Superior temporal gyrus (tissue), 1 donor: ENCODE data around the gene FSIP1.

ENCODE experiments used
- DNase-seq: peaks from one replicate; pipeline ENCODE4 v3.0.0-alpha.2; 2016; ENCODE audit errors: extremely low spot score

Gene FSIP1

DNA sequence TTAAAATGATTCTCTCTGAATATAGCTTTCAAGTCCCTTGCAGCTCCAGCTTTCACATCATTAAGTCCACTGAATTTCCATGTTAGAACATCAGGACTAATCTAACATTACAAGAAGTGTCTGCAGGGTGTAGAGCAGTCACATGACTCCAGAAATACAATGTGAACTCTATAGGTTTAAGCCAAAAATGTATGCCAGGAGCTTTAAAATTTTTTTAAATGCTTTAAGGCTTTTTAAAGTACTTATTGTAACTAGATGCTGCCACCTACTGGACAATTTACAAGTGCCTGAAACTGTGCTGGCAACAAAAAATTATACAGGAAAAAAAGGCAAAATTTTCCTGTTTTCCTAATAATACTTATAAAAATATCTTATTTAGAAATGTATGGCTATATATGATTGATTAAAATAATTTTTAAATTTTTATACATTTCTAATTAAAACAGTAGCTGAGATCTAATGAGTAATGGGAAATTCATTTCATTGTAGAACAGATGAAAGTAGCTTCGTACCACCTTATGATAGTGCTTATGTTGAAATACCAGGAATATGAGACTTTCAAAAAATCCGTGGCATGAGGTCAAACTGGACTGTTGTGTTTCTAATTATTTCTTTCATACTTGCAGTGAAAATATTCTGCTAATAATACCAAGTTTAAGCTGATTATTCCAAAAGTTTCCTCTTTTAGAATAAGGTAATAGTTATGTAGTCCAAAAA lies 25.7 kb downstream of the FSIP1 start:
- DNase-seq, result peak; percentile 89

- DNase-seq, result peak; percentile 60
Observed at GRCh38 chr15:39752991-39753390, 29.6 kb downstream of the FSIP1 start.

- no peak for DNase-seq
Observed at GRCh38 chr15:39752246-39752645, 30.4 kb downstream of the FSIP1 start.

GRCh38 chr15:39748276-39748675 lies 34.4 kb downstream of the FSIP1 start:
- no peak for DNase-seq

DNA sequence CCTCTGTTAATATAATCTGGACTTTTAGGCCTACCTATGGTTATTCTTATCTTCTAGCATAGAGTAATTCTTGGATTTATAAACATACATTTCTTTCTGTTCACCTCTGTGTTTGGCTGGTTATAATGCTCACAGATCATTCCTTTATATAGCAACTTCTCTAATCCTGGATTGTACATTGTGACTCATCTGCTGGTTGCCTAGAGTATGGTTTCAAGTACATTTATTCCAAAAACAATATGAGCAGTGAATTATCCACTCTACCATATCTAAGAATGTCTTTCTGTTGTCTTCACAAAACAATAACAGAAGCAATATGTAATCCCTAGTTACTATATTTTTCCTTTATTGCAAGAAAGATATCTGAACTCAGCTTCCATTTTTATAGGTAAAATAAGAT lies 35.3 kb downstream of the FSIP1 start:
- DNase-seq, result peak; percentile 45

DNA sequence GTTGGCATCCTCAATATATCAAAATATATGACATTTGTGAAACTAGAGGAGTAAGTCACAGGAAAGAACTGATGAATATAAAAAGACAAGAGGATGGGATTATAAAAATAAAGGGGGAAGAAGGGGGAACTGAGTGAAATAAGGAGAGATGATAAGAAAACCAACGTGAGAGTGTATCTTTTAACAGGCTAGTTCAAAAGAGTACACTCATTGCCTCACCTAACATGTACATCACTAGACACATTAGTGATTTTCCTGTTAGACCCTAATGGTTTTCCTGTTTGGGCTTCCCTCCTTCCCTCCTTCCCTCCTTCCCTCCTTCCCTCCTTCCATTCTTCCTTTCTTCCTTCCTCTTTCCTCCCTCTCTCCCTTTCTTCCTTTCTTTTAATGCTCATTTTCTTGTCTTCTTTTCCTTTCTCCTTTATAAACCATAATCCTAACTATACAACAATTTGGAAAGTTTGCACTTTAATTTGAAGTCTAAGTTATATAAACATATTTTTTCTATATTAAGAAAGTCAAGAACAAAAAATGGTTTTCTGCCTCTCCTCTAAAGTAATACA lies 35.8 kb downstream of the FSIP1 start:
- no peak for DNase-seq

GRCh38 chr15:39746176-39746575 lies 36.5 kb downstream of the FSIP1 start:
- DNase-seq, result no peak

GRCh38 chr15:39745415-39745814 lies 37.2 kb downstream of the FSIP1 start:
- DNase-seq, result no peak

DNA sequence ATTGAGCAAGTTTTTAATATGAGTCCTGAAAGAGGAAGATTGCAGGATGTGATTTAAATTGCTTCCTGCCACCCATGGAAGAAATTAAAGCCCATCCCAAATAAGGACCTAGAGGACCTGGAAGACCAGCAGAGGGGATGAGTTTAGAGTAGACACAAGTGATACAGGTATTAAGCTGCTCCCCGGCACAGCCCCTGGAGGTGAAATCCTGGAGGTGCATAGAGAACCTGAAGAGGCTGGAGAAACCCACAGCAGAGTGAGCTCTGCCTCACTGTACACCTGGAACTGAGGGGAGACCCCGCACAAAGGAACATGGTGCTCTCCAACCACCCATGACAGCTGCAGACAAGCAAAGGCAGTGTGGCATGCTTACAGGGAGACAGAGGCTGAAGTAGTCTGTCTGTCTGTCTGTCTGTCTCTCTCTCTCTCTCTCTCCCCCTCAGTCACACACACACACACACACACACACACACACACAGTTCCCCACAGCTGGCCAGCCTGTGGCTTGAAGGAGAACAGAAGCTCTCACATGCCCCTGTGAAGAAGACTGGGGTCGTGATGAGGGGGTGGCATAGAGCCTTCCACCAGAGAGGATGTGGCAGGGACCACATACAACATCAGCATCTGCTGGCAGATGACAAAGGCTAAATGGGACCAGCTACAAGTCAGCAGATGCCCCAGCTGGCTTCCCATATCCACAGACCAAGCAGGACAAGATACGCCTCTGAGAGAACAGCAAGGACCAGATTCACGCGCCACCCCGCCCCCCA lies 38.1 kb downstream of the FSIP1 start:
- no peak for DNase-seq

DNA sequence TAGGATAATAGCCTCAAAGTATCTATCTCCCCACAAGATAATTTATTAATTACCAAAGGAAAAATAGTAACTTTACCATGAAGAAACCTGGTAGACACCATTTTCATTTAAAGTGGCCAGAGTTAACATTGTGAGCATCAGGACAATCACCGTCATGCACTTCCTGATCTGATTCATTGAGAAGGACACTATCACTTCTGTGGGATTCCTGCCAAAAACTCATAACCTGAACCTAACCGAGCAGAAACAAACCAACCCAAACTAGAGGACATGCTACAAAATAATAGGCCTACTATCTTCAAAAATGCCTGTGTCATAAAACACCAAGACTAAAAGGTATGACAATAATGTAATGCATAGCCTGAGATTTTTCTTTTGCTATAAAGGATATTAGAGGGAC lies 39.0 kb downstream of the FSIP1 start:
- DNase-seq, result no peak

DNA sequence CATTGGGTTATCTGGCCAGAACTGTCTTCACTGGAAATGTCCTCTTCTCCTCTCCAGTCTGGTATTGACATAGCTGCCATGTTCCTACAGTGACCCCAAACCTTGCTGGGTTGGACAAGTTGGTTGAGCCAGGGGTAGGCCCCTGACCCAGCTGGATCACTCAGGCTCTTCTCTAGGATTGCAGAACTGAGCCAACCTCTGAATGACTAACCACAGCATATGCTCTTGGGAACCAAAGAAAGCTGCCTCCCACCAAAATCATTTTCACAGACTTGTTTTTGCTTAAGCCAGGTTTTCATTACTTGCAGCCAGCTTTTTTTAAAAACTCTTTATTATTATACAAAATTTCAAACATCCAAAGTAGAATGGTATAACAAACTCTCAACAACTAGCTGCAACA lies 41.4 kb downstream of the FSIP1 start:
- peak; percentile 30 for DNase-seq

DNA sequence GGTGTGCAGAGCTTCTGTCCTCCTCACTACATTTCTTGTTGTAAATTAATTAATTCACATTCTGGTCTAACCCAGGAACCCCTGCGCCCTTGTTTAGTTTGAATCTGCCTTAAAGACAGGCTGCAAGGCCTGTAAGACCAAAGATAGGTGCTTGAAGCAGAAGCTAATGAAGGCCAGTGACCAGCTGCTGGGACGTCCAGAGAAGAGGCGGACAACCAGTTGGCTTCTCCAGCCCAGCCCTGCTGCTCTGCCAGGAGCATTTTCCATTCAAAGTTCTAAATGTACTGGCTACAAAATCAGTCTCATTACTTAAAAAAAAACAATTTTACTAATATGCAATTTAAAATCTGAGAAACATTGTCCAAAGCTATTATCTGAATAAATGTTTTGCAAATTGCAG lies 43.6 kb downstream of the FSIP1 start:
- DNase-seq, result no peak

- no peak for DNase-seq
Observed at GRCh38 chr15:39737196-39737550, 45.5 kb downstream of the FSIP1 start.

DNA sequence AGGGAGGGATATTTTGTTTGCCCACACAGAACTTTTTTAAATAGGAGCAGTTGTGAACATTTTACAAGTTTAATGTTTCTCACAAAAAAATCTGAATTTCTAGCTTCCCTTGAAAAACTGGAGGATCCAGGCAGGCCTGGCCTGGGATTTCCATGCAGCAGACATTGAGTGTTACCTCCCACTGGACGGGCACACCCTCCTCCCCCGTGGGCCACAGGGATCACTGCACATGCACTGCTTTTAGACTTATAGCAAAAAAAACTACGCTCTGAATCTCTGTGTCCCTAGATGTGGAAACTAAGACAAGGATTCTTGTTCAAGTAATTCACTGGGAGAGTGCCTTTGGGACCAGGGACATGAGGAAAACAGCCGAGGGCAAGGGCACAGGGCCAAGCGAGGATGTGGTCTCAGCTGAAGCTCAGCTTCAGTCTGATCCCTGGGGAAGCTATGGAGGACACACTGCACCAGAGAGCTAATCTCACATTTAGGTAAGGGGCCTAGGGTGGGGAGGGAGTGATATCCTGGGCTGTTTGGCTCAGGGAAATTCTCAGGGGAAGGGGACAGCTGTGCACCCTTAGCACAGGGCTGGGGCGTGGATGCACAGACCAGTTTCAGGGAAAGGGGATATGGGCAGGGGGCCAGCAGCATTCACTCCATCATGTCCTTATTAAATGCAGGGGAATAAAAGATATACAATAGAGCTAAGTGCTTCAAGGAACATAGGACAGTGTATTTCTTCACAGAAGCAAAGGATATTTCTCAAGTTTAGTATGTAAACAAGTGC lies 46.0 kb downstream of the FSIP1 start:
- no peak for DNase-seq

- DNase-seq, result no peak
Observed at GRCh38 chr15:39735120-39735717, 47.4 kb downstream of the FSIP1 start.

GRCh38 chr15:39731266-39731665 lies 51.4 kb downstream of the FSIP1 start:
- no peak for DNase-seq

GRCh38 chr15:39730552-39730951 lies 52.1 kb downstream of the FSIP1 start:
- DNase-seq, result no peak

DNA sequence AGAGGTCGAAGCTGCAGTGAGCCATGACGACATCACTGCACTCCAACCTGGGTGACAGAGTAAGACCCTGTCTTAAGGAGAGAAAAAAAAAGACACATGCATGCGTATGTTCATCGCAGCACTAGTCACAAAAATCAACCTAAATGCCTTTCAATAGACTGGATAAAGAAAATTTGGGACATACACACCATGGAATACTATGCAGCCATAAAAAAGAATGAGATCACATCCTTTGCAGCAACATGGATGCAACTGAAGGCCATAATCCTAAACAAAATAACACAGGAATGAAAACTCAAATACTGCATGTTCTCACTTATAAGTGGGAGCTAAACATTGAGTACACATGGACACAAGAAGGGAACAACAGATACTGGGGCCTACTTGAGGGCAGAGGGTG lies 53.1 kb downstream of the FSIP1 start:
- DNase-seq, result no peak

GRCh38 chr15:39728845-39729244 lies 53.8 kb downstream of the FSIP1 start:
- DNase-seq, result no peak

DNA sequence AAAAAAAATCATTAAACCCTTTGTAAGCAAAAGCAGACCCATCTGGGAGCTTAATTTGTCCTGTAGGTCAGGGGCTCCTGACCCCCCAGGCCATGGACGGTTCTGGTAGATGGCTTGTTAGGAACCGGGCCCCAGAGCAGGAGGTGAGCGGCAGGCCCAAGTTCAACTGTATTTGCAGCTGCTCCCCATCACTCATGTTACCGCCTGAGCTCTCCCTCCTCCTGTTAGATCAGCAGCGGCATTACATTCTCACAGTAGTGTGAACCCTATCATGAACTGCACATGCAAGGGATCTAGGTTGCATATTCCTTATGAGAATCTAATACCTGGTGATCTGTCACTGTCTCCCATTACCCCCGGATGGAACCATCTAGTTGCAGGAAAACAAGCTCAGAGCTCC lies 60.7 kb downstream of the FSIP1 start:
- DNase-seq, result no peak

GRCh38 chr15:39720621-39721611 lies 61.7 kb downstream of the FSIP1 start:
- DNase-seq, result peak; percentile 41
